Measurements from ENCODE around the gene LRP3.

Gene LRP3

GRCh38 chr19:33235996-33236350 is 41.8 kb downstream of the LRP3 start:
- DNase-seq (ENCODE audit: low read depth in 1 of 2, low spot score in 1 of 2), result no peak

GRCh38 chr19:33236696-33237390 is 42.7 kb downstream of the LRP3 start:
- DNase-seq (ENCODE audit: low read depth in 1 of 2, low spot score in 1 of 2), result no peak

- no peak for DNase-seq (ENCODE audit: low read depth in 1 of 2, low spot score in 1 of 2)
These were observed 44.5 kb downstream of the LRP3 start for GRCh38 chr19:33238481-33239149.

GRCh38 chr19:33239223-33239975 is 45.3 kb downstream of the LRP3 start:
- DNase-seq (ENCODE audit: low read depth in 1 of 2, low spot score in 1 of 2), result no peak

GRCh38 chr19:33240181-33240771 is 46.1 kb downstream of the LRP3 start:
- no peak for DNase-seq (ENCODE audit: low read depth in 1 of 2, low spot score in 1 of 2)

- no peak for DNase-seq (ENCODE audit: low read depth in 1 of 2, low spot score in 1 of 2)
These were observed 47.0 kb downstream of the LRP3 start for GRCh38 chr19:33241091-33241529.

- DNase-seq (ENCODE audit: low read depth in 1 of 2, low spot score in 1 of 2), result no peak
These were observed 47.5 kb downstream of the LRP3 start for GRCh38 chr19:33241530-33242101.

GRCh38 chr19:33242131-33242530 is 48.0 kb downstream of the LRP3 start:
- no peak for DNase-seq (ENCODE audit: low read depth in 1 of 2, low spot score in 1 of 2)

GRCh38 chr19:33242911-33243310 is 48.8 kb downstream of the LRP3 start:
- no peak for DNase-seq (ENCODE audit: low read depth in 1 of 2, low spot score in 1 of 2)

- DNase-seq (ENCODE audit: low read depth in 1 of 2, low spot score in 1 of 2), result no peak
These were observed 52.0 kb downstream of the LRP3 start for GRCh38 chr19:33245948-33246708.

GRCh38 chr19:33246709-33247440 is 52.7 kb downstream of the LRP3 start:
- DNase-seq (ENCODE audit: low read depth in 1 of 2, low spot score in 1 of 2), result no peak

- DNase-seq (ENCODE audit: low read depth in 1 of 2, low spot score in 1 of 2), result no peak
These were observed 53.3 kb downstream of the LRP3 start for GRCh38 chr19:33247441-33247819.

GRCh38 chr19:33248104-33248503 is 54.0 kb downstream of the LRP3 start:
- DNase-seq (ENCODE audit: low read depth in 1 of 2, low spot score in 1 of 2), result no peak

- no peak for DNase-seq (ENCODE audit: low read depth in 1 of 2, low spot score in 1 of 2)
These were observed 54.4 kb downstream of the LRP3 start for GRCh38 chr19:33248553-33248953.

- DNase-seq (ENCODE audit: low read depth in 1 of 2, low spot score in 1 of 2), result no peak
These were observed 55.0 kb downstream of the LRP3 start for GRCh38 chr19:33248954-33249613.

- no peak for DNase-seq (ENCODE audit: low read depth in 1 of 2, low spot score in 1 of 2)
These were observed 55.7 kb downstream of the LRP3 start for GRCh38 chr19:33249740-33250366.

GRCh38 chr19:33250500-33250899 is 56.4 kb downstream of the LRP3 start:
- DNase-seq (ENCODE audit: low read depth in 1 of 2, low spot score in 1 of 2), result no peak

GRCh38 chr19:33251076-33251475 is 56.9 kb downstream of the LRP3 start:
- DNase-seq (ENCODE audit: low read depth in 1 of 2, low spot score in 1 of 2), result no peak

- DNase-seq (ENCODE audit: low read depth in 1 of 2, low spot score in 1 of 2), result no peak
These were observed 57.5 kb downstream of the LRP3 start for GRCh38 chr19:33251526-33252090.

Data from activated T-helper 1 cell treated with anti-CD3 and anti-CD28 coated beads, Interleukin-2, amount 50 U/mL, for 16 hours (primary cell).